HG03097 (cell line): ENCODE measurements around the gene SFN.
A peak's percentile ranks its signal among the peaks of the same experiment; 100 is the strongest.
"Not testable (repeated sequence)": the region's sequence is repeated elsewhere in the genome, so short reads cannot be mapped to it uniquely, and the experiment has no call there.

ENCODE experiments used
- ATAC-seq: cut with Tn5 transposase; IDR thresholded peaks from one replicate; pipeline ENCODE4 v1.9.1; 2021; ENCODE audit not compliant: unreplicated experiment, low FRiP score

Gene SFN

DNA sequence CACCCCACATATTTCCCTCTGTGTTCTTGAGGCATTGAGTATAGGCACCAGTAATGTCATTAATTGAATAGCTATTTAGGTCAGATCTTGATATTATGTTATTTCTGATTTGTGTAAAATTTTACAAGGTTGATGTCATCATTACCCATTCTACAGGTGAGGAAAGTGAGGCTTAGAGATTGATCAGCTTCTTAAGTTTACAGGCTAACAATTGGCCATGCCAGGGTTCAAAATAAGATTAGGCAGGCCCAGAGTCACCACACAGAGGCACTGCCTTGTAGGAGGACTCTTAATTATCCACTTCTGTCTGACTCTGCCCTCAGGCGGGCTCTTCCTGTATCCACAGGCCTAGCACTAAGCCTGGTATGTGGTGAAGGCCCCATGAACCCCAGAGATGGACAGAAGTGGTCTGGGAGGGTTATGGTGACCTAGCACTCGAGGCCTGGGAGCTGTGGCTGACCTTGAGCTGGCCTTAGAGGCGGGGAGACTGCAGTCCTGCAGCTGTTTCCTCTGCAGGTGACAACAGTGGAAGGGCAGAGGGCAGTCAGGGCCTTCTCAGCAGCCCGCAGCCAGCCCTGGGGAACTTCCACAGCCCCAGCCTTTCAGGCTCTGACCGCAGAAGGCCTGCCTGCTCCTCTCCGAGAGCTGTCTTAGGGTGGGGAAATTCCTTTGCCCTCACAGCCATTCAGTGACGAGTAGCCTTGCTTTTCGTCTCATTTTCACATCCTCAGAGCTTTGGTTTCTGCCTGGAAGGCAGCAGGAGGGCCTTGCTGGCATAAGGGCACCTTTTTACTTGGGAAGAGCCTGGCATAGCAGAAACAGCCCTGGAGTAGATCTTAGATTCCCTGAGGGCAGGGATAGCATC lies 24.2 kb upstream of the SFN start:
- ATAC-seq, result peak; percentile 83

DNA sequence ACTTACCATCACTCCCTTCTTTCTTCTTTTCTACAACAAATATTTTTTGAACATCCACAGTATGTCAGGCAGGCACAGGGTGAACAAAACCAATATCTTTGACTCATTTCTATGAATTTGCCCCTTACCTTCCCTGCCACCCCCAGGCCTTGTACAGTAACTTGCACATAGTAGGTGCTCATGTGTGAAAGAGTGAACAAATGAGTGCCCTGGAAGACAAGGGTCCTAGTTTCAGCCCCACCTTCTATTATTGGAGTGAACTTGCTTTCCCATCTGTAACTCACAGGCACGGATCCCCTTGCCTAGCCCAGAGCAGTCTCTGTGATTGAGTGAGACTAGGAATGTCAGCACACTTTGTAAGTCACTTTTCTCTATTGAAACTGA lies 23.6 kb upstream of the SFN start:
- peak; percentile 16 for ATAC-seq

- no peak for ATAC-seq
Measured at GRCh38 chr1:26839779-26840178, 23.2 kb upstream of the SFN start.

DNA sequence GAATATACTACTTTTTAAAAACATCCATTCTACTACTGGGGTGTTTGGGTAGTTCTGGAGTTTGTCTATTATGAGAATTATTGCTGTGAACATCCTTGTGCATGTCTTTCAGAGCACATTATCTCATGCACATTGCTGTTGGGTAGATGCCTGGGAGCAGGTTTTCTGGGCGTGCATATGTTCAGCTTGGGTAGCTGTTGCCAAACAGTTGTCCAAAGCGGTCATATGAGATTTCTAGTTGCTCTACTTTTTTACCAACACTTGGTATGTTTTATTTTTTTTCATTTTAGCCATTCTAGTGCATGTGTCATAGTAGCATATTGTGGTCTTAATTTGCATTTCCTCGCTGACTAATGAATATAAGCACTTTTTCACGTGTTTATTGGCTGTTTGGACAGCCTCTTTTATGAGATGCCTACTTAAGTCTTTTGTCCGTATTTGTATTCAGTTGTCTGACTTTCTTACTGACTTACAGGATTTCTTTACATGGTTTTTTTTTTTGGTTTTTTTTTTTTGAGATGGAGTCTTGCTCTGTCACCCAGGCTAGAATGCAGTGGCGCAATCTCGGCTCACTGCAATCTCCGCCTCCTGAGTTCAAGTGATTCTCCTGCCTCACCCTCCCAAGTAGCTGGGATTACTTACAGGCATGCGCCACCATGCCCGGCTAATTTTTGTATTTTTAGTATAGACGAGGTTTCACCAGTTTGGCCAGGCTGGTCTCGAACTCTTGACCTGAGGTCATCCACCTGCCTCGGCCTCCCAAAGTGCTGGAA lies 18.3 kb upstream of the SFN start:
- no peak for ATAC-seq

DNA sequence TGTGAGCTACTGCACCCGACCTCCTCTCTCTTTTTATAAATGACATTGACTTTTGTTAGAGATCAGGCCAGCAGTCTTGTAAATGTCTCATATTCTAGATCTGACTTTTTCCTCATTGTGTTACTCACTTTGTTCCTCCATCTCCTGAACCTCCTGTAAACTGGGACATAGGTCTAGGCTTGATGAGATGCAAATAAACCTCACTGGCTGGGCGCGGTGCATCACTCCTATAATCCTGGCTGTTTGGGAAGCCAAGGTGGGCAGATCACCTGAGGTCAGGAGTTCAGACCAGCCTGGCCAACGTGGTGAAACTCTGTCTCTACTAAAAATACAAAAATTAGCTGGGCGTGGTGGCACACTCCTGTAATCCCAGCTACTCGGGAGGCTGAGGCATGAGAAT lies 15.1 kb upstream of the SFN start:
- not testable (repeated sequence) for ATAC-seq

GRCh38 chr1:26848499-26848898 lies 14.4 kb upstream of the SFN start:
- ATAC-seq, result no peak

GRCh38 chr1:26848941-26849774 lies 13.8 kb upstream of the SFN start:
- no peak for ATAC-seq

DNA sequence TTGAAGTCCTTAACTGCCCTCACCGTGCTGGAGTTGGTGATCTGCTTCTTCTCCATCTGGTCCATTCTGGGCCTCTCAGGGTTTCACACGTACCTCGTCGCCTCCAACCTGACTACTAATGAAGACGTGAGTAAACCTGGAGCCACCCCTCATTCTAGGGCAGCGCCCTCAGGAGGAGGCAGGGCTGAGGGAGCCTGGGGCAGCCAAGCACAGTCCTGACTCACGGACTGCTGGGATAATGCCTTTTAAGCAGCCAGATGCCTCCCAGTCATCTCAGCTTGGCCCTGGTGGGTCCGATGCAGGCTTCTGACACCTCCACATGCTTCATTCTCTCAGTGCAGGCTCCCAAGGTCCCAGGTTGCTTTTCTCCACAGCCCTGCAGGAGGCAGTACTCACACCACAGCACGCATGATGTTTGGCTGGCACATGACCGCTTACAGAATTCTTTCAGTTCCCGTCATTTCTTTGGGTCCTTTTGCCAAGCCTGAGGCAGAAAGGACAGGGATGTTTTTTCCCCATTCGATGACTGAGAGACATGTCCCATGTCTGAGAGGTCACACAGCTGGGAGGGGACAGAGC lies 11.8 kb upstream of the SFN start:
- no peak for ATAC-seq

DNA sequence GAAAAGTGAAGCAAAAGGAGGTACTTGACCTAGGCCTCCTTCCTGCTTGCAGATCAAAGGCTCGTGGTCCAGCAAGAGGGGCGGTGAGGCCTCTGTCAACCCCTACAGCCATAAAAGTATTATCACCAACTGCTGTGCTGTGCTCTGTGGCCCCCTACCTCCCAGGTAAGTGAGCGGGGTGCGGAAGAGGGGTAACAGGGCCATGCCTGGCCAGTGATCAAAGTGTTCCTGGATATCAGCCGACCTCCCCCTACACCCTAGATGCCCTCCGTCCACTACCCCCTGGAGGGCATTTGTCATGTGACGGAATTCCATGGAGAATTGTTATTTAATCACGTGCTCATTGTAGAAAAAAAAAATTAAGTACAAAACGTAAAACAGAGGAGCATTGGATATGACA lies 10.2 kb upstream of the SFN start:
- ATAC-seq, result no peak

- no peak for ATAC-seq
Measured at GRCh38 chr1:26853156-26853555, 9.8 kb upstream of the SFN start.

GRCh38 chr1:26853600-26853999 lies 9.3 kb upstream of the SFN start:
- no peak for ATAC-seq

DNA sequence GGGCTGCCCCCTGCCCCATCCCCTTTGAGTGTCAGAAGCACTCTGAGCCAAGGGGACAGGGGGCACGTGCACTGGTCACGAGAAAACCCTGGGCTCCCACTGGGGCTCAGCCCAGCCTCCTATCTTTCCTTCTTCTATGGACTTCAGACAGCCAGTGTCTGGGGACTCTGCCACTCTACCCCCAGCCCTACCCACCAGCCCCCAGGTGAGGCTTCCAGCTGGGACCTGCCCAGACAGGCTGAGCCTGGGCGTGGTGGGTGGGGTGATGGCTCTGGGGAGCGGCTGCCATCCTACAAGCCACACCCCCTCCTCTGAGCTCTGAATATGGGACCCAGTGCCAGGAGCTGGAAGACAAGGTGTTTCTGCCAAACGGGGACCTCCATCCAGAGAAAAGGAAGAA lies 8.0 kb upstream of the SFN start:
- ATAC-seq, result no peak

DNA sequence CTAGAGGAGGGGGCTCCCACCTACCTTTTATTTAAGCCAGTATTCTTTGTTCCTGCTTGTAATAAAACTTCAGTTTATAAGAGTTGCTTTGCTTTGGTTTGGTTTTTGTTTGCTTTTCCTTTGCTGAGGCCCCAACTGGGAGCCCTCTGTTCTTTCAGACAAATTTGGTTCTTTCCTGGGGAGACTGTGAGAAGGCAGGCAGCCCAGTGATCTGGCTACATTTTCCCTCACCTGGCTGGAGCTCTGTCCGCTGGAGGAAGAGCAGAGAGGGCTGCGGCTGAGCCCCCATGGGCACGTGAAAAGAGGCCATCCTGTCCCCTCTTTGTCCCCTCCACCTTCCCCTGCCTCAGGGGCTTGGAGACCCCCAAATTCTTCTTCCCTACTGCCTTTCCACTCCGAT lies 7.3 kb upstream of the SFN start:
- ATAC-seq, result no peak

DNA sequence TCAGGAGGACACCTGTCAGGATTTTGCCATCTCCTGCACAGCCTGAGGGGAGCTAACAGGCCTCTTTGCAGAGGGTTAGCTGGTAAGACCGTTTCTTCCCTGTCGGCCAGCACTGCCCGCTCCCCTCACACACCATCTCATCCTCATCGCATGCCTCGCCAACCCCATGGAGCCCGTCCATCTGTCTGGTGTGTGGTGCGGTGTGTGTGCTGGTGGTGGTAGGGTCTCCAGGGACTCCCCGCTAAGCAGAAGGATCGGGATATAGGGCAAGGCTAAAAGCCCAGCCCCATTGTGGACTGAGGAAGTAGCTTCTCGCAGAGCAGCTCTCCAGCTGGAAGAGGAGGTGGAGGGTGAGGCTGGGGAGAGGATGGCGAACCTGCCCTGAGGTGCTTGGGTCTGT lies 6.8 kb upstream of the SFN start:
- ATAC-seq, result no peak

- no peak for ATAC-seq
Measured at GRCh38 chr1:26856604-26857469, 6.1 kb upstream of the SFN start.

GRCh38 chr1:26857473-26858060 lies 5.4 kb upstream of the SFN start:
- no peak for ATAC-seq

- ATAC-seq, result no peak
Measured at GRCh38 chr1:26858160-26858559, 4.8 kb upstream of the SFN start.

DNA sequence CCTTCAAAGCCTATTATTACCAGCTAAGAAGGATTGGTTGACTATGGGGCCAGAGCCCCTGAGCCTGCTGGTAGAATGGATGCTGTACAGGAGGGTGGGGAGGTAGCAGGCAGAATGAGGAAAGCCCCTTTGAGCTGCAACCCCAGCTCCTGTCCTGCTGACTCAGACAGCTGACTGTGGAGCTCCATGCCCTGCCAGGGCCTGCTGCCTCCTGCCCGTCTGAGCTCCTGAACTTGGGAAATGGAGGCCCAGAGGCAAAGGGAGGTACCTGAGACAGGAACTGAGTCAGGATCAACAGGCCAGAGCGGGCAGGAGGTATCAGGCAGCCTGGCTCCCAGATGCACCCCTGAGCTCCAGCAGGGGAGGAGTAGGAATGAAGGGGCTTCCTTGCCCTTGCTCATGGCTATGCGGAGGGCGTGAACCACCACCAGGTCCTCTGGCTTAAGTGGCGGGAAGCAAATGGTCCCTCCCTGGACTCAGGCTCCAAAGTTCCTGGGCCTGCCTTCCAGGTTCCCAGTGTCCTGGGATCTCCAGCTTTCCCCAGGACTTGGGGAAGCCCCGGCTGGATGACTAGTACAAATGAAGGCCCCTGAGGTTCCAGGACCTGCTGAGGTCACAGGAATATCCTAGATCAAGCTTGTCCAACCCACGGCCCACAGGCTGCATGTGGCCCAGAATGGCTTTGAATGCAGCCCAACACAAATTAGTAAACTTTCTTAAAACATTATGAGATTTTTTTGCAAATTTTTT lies 3.9 kb upstream of the SFN start:
- ATAC-seq, result no peak

GRCh38 chr1:26861286-26861701 lies 1.7 kb upstream of the SFN start:
- no peak for ATAC-seq
